GM11168 (cell line): Measurements from ENCODE around the gene DDX23.
"Not testable (repeated sequence)": the region's sequence is repeated elsewhere in the genome, so short reads cannot be mapped to it uniquely, and the experiment has no call there.

Source experiments
- in situ Hi-C: fragments of 300-500 bp; cut with MboI; formaldehyde crosslinking; loops from one replicate; pipeline ENCODE4 v1.12.0; 2022; ENCODE audit warnings: low sequenced_read_pairs; ENCODE audit not compliant: unreplicated experiment

Gene DDX23

DNA sequence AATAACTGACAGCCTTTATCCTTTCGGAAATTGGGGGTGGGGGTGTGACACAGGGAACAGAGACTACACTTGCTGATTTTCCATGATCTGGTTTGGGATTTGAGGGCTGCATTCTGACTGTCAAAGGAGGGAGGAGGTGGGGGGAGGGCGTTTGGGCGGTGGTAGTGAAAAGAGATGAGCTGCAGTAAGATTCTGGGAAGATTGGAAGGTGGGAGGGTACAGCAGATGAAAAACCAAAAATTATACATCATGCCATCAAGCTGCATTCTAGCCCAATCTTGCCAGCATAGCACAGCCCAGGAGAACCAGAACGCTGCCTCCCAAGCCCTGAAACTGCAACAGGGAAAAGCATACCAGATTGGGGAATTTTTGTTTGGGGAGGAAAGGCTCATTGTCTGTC lies 11.3 kb upstream of the DDX23 start:
- in situ Hi-C loops = no loop called here

GRCh38 chr12:48862760-48863159 lies 10.8 kb upstream of the DDX23 start:
- in situ Hi-C loops = no loop called here

- in situ Hi-C loops = no loop called here
Observed at GRCh38 chr12:48861111-48861510, 9.1 kb upstream of the DDX23 start.

DNA sequence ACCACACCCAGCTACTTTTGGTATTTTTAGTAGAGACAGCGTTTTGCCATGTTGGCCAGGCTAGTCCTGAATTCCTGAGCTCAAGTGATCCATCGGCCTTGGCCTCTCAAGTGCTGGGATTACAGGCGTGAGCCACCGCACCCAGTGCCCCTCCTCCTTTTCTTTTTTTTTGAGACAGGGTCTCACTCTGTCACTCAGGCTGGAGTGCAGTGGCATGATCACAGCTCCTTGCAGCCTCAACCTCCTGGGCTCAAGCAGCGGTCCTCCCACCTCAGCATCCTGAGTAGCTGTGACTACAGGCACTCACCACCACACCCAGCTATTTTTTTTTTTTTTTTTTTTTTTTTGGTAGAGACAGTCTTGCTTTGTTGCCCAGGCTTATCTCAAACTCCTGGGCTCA lies 8.3 kb upstream of the DDX23 start:
- in situ Hi-C loops = not testable (repeated sequence)

- in situ Hi-C loops = no loop called here
Observed at GRCh38 chr12:48859607-48860006, 7.6 kb upstream of the DDX23 start.

- in situ Hi-C loops = no loop called here
Observed at GRCh38 chr12:48858043-48858442, 6.1 kb upstream of the DDX23 start.

GRCh38 chr12:48857278-48857994 lies 5.5 kb upstream of the DDX23 start:
- in situ Hi-C loops = no loop called here

- in situ Hi-C loops = no loop called here
Observed at GRCh38 chr12:48856379-48856778, 4.4 kb upstream of the DDX23 start.

- in situ Hi-C loops = not testable (repeated sequence)
Observed at GRCh38 chr12:48854932-48855331, 3.0 kb upstream of the DDX23 start.

- in situ Hi-C loops = no loop called here
Observed at GRCh38 chr12:48854488-48854887, 2.5 kb upstream of the DDX23 start.

GRCh38 chr12:48852734-48853688 lies 1.0 kb upstream of the DDX23 start:
- in situ Hi-C loops = no loop called here

DNA sequence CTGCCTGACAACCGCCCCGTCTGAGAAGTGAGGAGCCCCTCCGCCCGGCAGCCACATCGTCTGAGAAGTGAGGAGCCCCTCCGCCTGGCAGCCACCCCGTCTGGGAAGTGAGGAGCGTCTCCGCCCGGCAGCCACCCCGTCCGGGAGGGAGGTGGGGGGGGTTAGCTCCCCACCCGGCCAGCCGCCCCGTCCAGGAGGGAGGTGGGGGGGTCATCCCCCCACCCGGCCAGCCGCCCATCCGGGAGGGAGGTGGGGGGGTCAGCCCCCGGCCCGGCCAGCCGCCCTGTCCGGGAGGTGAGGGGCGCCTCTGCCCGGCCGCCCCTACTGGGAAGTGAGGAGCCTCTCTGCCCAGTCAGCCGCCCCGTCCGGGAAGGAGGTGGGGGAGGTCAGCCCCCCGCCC lies 9.9 kb downstream of the DDX23 start:
- in situ Hi-C loops = not testable (repeated sequence)

- in situ Hi-C loops = no loop called here
Observed at GRCh38 chr12:48838048-48838447, 13.9 kb downstream of the DDX23 start.

DNA sequence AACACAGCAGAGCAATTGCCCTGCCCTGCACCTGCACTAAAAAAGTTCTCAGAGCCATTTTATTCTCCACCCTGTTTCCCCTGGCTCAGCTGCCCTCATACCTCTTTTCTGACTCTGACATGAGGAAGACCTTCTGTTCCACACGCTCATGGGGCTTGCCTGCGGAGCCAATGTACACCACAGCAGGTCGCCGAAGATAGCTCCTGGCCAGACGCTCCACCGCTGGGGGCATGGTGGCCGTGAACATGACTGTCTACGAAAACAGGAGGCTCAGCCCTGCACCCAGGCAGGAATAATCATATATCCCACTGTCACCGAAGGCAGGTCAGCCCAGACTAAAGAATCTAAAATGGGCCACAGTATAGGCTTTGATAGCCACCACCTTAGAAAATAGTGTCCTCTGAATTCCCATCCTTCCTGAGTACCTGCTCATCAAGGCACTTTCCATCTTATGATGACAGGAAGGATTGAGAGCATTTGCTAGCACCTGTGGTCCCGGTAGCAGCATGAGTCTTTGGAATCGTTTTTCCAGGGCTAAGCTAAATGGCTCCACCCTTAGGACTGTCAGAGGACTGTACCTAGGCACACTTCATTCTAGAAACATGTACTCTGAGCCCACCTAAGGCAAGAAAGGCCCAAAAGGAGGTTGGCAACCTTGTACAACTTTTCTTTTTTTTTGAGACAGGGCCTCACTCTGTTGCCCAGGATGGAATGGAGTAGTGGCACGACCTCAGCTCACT lies 19.5 kb downstream of the DDX23 start:
- in situ Hi-C loops = no loop called here

DNA sequence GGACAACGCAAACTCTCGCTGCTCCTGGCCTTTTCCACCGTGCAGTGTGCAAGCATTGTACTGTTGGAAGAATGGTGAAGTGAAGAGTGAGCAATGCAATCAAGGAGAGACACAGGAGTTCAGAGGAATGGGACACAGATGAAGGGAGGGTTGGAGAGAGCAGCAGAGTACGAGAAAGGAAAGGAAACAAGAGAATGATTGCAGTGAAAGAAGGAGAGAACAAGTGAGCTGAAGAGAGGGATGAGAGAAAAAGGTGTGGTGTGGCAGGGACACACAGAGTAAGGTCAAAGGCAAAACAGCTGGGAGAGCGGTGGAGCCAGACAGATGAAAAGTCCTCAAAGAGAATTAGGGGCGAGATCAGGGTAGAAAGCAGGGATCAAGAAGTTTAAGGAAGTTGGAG lies 20.7 kb downstream of the DDX23 start:
- in situ Hi-C loops = no loop called here

DNA sequence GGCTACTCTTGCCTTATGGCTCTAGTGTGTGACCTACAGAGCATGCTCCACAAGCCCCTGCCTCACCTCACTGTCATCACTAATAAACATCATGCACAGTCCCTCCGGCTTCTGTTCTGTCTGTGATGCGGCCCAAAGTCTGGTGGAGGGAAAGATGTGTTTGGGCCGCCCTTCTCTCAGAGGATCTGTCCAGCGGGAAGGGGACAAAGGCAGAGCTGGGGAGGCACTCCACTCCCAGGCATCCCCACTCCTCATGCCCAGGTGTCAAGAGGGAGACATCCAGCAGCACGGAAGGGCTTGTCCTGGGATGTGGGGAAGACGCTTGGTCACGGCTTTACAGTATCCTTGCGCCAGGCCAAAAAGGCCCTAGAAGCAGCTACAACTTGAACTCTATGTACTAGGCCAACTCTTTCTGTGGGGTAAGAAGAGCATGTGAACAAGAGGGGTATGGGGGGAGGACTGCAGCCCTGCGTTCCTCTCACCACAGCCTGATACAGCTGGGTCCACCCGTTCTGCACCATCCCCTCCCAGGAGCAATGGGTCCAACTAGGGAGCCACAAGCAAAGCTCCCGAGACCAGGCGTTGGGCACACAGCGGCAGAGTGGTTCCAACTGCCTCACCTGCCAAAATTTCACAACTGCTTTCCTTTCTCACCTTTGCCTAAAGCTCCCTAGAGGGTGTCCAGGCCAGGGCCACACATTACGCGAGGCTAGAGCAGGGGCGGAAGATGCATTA lies 23.0 kb downstream of the DDX23 start:
- in situ Hi-C loops = no loop called here

- in situ Hi-C loops = no loop called here
Observed at GRCh38 chr12:48828293-48828692, 23.7 kb downstream of the DDX23 start.

DNA sequence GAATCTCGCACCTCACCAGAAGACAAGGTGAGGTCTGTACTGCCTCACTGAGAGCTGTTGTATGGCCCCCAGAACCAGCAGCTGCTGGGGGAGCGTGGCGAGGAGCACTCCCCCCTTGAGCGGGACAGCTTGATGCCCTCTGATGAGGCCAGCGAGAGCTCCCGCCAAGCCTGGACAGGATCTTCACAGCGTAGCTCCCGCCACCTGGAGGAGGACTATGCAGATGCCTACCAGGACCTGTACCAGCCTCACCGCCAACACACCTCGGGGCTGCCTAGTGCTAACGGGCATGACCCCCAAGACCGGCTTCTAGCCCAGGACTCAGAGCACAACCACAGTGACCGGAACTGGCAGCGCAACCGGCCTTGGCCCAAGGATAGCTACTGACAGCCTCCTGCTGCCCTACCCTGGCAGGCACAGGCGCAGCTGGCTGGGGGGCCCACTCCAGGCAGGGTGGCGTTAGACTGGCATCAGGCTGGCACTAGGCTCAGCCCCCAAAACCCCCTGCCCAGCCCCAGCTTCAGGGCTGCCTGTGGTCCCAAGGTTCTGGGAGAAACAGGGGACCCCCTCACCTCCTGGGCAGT lies 24.4 kb downstream of the DDX23 start:
- in situ Hi-C loops = no loop called here

- in situ Hi-C loops = no loop called here
Observed at GRCh38 chr12:48827026-48827425, 24.9 kb downstream of the DDX23 start.
